MM.1S (cell line): ENCODE results near the gene PACS2.

Experiments
- CTCF ChIP-seq: fragments of 300-600 bp; sonication (generic); IDR thresholded peaks from 2 replicates; pipeline ENCODE4 v1.5.1; 2016; ENCODE audit warnings: antibody characterized with exemption, low read length, mixed read lengths
- EZH2 ChIP-seq: fragments of 300-600 bp; sonication (generic); optimal IDR thresholded peaks from 2 replicates; pipeline ENCODE3; 2017; ENCODE audit warnings: low read depth, mild to moderate bottlenecking, antibody characterized with exemption, low read length, mixed read lengths
- EZH2phosphoT487 ChIP-seq: fragments of 300-600 bp; sonication (generic); IDR thresholded peaks from 2 replicates; pipeline ENCODE4 v1.6.1; 2018; ENCODE audit warnings: antibody characterized with exemption, low read length

GRCh38 chr14:105391541-105391940, 77.0 kb downstream of the PACS2 start:
- TF ChIP-seq CTCF, result no peak
- TF ChIP-seq EZH2, result no peak
- TF ChIP-seq EZH2phosphoT487, result no peak
